ENCODE measurements around the gene IAH1. TPM values are rescaled to one million over a fixed set of nuclear protein-coding genes. Genes with fewer than 3 reads are reported as not detected.
"Not testable (repeated sequence)": the region's sequence is repeated elsewhere in the genome, so short reads cannot be mapped to it uniquely, and the experiment has no call there.

IAH1 gene
- total RNA-seq, 1 donor = 52.1 TPM

- H2AFZ ChIP-seq (ENCODE audit: low read length) = no peak overlapping the region
- TF ChIP-seq CTCF (IDR thresholded peaks at IDR 0.05; ENCODE audit: extremely low read depth, low read depth, low read length) = no peak
- peaks cover 79% of the 10 kb centered on the region for H3K36me3 ChIP-seq (ENCODE audit: insufficient read depth, low read length)
- peaks cover 9% of the 10 kb centered on the region for H3K79me2 ChIP-seq (ENCODE audit: insufficient read depth, low read length)
- no peaks in the 10 kb centered on the region for H3K9me3 ChIP-seq (ENCODE audit: low read depth, low read length)
- H3K27ac ChIP-seq (ENCODE audit: low read depth, low read length) = no peak overlapping the region
- peaks cover 18% of the 10 kb centered on the region for H3K4me1 ChIP-seq (ENCODE audit: insufficient read depth, low read length)
- no peak overlapping the region for H3K4me3 ChIP-seq (ENCODE audit: insufficient read depth, low read length)
- DNase-seq (ENCODE audit: insufficient read length, low spot score, missing footprints) = no peak
- H3K4me2 ChIP-seq (ENCODE audit: insufficient read depth, low read length) = no peak overlapping the region
- H4K20me1 ChIP-seq (ENCODE audit: insufficient read depth, low read length) = peaks cover 2% of the 10 kb centered on the region
- no peaks in the 10 kb centered on the region for H3K27me3 ChIP-seq (ENCODE audit: insufficient read depth, low read length)
These were observed 19.7 kb downstream of the IAH1 start for GRCh38 chr2:9494081-9494480.

- H4K20me1 ChIP-seq (ENCODE audit: insufficient read depth, low read length) = peaks cover 2% of the 10 kb centered on the region
- H3K27me3 ChIP-seq (ENCODE audit: insufficient read depth, low read length) = no peaks in the 10 kb centered on the region
- H3K4me3 ChIP-seq (ENCODE audit: insufficient read depth, low read length) = no peak overlapping the region
- no peak overlapping the region for H2AFZ ChIP-seq (ENCODE audit: low read length)
- peaks cover 5% of the 10 kb centered on the region for H3K79me2 ChIP-seq (ENCODE audit: insufficient read depth, low read length)
- TF ChIP-seq CTCF (IDR thresholded peaks at IDR 0.05; ENCODE audit: extremely low read depth, low read depth, low read length) = no peak
- no peaks in the 10 kb centered on the region for H3K9me3 ChIP-seq (ENCODE audit: low read depth, low read length)
- peaks cover 56% of the 10 kb centered on the region for H3K36me3 ChIP-seq (ENCODE audit: insufficient read depth, low read length)
- H3K4me1 ChIP-seq (ENCODE audit: insufficient read depth, low read length) = peaks cover 14% of the 10 kb centered on the region
- no peak for DNase-seq (ENCODE audit: insufficient read length, low spot score, missing footprints)
- H3K4me2 ChIP-seq (ENCODE audit: insufficient read depth, low read length) = no peak overlapping the region
- H3K27ac ChIP-seq (ENCODE audit: low read depth, low read length) = no peak overlapping the region
These were observed 22.7 kb downstream of the IAH1 start for GRCh38 chr2:9497017-9497416.

GRCh38 chr2:9498210-9498609, 23.9 kb downstream of the IAH1 start:
- Histone ChIP-seq H3K4me3 (ENCODE audit: insufficient read depth, low read length) (no peak overlapping the region), H3K36me3 (ENCODE audit: insufficient read depth, low read length) (peaks cover 45% of the 10 kb centered on the region), H3K79me2 (ENCODE audit: insufficient read depth, low read length) (peaks cover 5% of the 10 kb centered on the region), H3K27me3 (ENCODE audit: insufficient read depth, low read length) (no peaks in the 10 kb centered on the region), H3K4me1 (ENCODE audit: insufficient read depth, low read length) (peaks cover 14% of the 10 kb centered on the region), H3K9me3 (ENCODE audit: low read depth, low read length) (no peaks in the 10 kb centered on the region), H3K27ac (ENCODE audit: low read depth, low read length) (peak overlapping the region; percentile 55), H3K4me2 (ENCODE audit: insufficient read depth, low read length) (peak overlapping the region; percentile 20), H4K20me1 (ENCODE audit: insufficient read depth, low read length) (peaks cover 2% of the 10 kb centered on the region), H2AFZ (ENCODE audit: low read length) (no peak overlapping the region)
- peak; percentile 66 for DNase-seq (ENCODE audit: insufficient read length, low spot score, missing footprints)
- no peak for TF ChIP-seq CTCF (IDR thresholded peaks at IDR 0.05; ENCODE audit: extremely low read depth, low read depth, low read length)

- Histone ChIP-seq H4K20me1 (ENCODE audit: insufficient read depth, low read length) (no peaks in the 10 kb centered on the region), H2AFZ (ENCODE audit: low read length) (no peak overlapping the region), H3K79me2 (ENCODE audit: insufficient read depth, low read length) (peaks cover 11% of the 10 kb centered on the region), H3K4me3 (ENCODE audit: insufficient read depth, low read length) (no peak overlapping the region), H3K9me3 (ENCODE audit: low read depth, low read length) (no peaks in the 10 kb centered on the region), H3K4me2 (ENCODE audit: insufficient read depth, low read length) (no peak overlapping the region), H3K27me3 (ENCODE audit: insufficient read depth, low read length) (no peaks in the 10 kb centered on the region), H3K36me3 (ENCODE audit: insufficient read depth, low read length) (peaks cover 24% of the 10 kb centered on the region), H3K27ac (ENCODE audit: low read depth, low read length) (no peak overlapping the region), H3K4me1 (ENCODE audit: insufficient read depth, low read length) (peaks cover 5% of the 10 kb centered on the region)
- no peak for DNase-seq (ENCODE audit: insufficient read length, low spot score, missing footprints)
- no peak for TF ChIP-seq CTCF (IDR thresholded peaks at IDR 0.05; ENCODE audit: extremely low read depth, low read depth, low read length)
These were observed 34.6 kb downstream of the IAH1 start for GRCh38 chr2:9508931-9509330.

- H3K4me1 ChIP-seq (ENCODE audit: insufficient read depth, low read length); H2AFZ ChIP-seq (ENCODE audit: low read length); H4K20me1 ChIP-seq (ENCODE audit: insufficient read depth, low read length); H3K27ac ChIP-seq (ENCODE audit: low read depth, low read length); DNase-seq (ENCODE audit: insufficient read length, low spot score, missing footprints); H3K9me3 ChIP-seq (ENCODE audit: low read depth, low read length); H3K4me3 ChIP-seq (ENCODE audit: insufficient read depth, low read length); H3K79me2 ChIP-seq (ENCODE audit: insufficient read depth, low read length); H3K4me2 ChIP-seq (ENCODE audit: insufficient read depth, low read length); H3K27me3 ChIP-seq (ENCODE audit: insufficient read depth, low read length): not testable (repeated sequence)
- peaks cover 44% of the 10 kb centered on the region for H3K36me3 ChIP-seq (ENCODE audit: insufficient read depth, low read length)
These were observed 39.6 kb downstream of the IAH1 start for GRCh38 chr2:9513946-9514345.

Measured in osteoblast (primary cell).